ENCODE data around the gene CGN.

Gene CGN

DNA sequence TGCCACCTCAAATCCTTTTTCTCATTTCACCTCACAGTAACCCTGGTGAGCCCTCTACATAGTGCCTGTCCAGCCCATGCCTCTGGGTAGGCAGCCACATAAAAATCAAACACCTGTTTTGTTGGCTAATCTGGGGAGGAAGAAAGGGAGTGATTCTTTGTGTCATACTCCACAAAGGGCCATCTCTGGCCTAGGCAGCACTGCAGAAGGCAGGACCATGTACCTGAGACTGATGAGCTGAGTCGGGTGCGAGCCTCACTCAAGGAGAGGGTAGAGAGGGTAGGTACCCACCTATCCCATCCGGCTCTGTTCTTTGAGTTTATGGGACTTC is 36.7 kb downstream of the CGN start:
- Histone ChIP-seq H3K9me3 (ENCODE audit: control insufficient read depth, insufficient read depth, low read depth, low read length) (no peaks in the 10 kb centered on the region), H3K27ac (ENCODE audit: extremely low read depth, low read depth, low read length) (no peak overlapping the region), H3K36me3 (ENCODE audit: control insufficient read depth in 2 of 2, insufficient read depth in 1 of 2, low read length in 2 of 2) (no peaks in the 10 kb centered on the region; a peak in 1 of 3 replicates), H3K4me3 (ENCODE audit: low read depth, low read length) (no peak overlapping the region), H3K4me1 (ENCODE audit: control insufficient read depth, insufficient read depth, low read length) (peaks cover 8% of the 10 kb centered on the region)
- TF ChIP-seq WT1 (tag by site-specific recombination; IDR thresholded peaks at IDR 0.05) (peak; percentile 73), IKZF3 (tag by site-specific recombination; IDR thresholded peaks at IDR 0.05) (no peak)
- ChIA-PET POLR2A (interaction anchor here (0.5 to 4.2 kb wide), 2 partner anchors 8 to 65 kb away, joined by 5 to 53 read pairs; partner anchors contain the start of gene TUFT1), CTCF (interaction anchor here (0.6 to 1.8 kb wide), 3 partner anchors 12 to 104 kb away, joined by 3 to 5 read pairs (median 4); no protein-coding TSS in a partner anchor)

DNA sequence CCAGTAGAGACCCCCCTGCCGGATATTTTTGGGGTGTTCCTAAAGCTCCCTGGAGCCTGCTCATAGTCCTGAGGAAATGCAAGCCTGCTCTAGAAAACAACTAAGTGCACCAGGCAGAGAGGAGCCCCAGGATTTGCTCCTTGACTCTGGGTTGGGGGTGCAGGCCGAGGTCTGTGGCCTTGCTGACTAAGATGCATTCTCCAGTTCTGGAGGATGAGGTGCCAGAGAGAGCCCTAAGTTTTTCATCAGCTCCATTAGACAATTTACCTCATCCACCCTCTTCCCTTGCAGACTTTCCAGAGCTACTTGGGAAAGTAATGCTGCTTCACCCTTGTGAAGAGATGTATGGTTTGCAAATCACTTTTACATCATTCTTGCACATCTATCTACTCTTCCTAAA is 38.0 kb downstream of the CGN start:
- Histone ChIP-seq H3K9me3 (ENCODE audit: control insufficient read depth, insufficient read depth, low read depth, low read length) (no peaks in the 10 kb centered on the region), H3K36me3 (ENCODE audit: control insufficient read depth in 2 of 2, insufficient read depth in 1 of 2, low read length in 2 of 2) (no peaks in the 10 kb centered on the region; a peak in 1 of 3 replicates), H3K27ac (ENCODE audit: extremely low read depth, low read depth, low read length) (no peak overlapping the region; the same call in 1 of the 2 replicates), H3K4me1 (ENCODE audit: control insufficient read depth, insufficient read depth, low read length) (peaks cover 6% of the 10 kb centered on the region; the same call in 1 of the 2 replicates), H3K4me3 (ENCODE audit: low read depth, low read length) (no peak overlapping the region)
- CTCF ChIA-PET = interaction anchor here (0.7 to 1.8 kb wide), 5 partner anchors 13 to 287 kb away, joined by 3 to 5 read pairs (median 4); no protein-coding TSS in a partner anchor
- TF ChIP-seq, protein P1, sequence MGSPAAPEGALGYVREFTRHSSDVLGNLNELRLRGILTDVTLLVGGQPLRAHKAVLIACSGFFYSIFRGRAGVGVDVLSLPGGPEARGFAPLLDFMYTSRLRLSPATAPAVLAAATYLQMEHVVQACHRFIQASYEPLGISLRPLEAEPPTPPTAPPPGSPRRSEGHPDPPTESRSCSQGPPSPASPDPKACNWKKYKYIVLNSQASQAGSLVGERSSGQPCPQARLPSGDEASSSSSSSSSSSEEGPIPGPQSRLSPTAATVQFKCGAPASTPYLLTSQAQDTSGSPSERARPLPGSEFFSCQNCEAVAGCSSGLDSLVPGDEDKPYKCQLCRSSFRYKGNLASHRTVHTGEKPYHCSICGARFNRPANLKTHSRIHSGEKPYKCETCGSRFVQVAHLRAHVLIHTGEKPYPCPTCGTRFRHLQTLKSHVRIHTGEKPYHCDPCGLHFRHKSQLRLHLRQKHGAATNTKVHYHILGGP (tag by site-specific recombination; IDR thresholded peaks at IDR 0.05) = no peak
- TF ChIP-seq, protein P2, sequence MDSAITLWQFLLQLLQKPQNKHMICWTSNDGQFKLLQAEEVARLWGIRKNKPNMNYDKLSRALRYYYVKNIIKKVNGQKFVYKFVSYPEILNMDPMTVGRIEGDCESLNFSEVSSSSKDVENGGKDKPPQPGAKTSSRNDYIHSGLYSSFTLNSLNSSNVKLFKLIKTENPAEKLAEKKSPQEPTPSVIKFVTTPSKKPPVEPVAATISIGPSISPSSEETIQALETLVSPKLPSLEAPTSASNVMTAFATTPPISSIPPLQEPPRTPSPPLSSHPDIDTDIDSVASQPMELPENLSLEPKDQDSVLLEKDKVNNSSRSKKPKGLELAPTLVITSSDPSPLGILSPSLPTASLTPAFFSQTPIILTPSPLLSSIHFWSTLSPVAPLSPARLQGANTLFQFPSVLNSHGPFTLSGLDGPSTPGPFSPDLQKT (IDR thresholded peaks at IDR 0.05; ENCODE audit: borderline replicate concordance, low read depth, low read length) = no peak
- TF ChIP-seq, protein P3, sequence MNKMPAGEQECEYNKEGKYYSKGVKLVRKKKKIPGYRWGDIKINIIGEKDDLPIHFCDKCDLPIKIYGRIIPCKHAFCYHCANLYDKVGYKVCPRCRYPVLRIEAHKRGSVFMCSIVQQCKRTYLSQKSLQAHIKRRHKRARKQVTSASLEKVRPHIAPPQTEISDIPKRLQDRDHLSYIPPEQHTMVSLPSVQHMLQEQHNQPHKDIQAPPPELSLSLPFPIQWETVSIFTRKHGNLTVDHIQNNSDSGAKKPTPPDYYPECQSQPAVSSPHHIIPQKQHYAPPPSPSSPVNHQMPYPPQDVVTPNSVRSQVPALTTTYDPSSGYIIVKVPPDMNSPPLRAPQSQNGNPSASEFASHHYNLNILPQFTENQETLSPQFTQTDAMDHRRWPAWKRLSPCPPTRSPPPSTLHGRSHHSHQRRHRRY (tag by site-specific recombination; IDR thresholded peaks at IDR 0.05) = no peak
- TF ChIP-seq MZF1 (tag by site-specific recombination; IDR thresholded peaks at IDR 0.05; ENCODE audit: borderline replicate concordance) = no peak
- TF ChIP-seq SALL2 (tag by site-specific recombination; IDR thresholded peaks at IDR 0.05; ENCODE audit: borderline replicate concordance) = no peak
- no peak for TF ChIP-seq ZNF16 (tag by site-specific recombination; IDR thresholded peaks at IDR 0.05; ENCODE audit: low read depth)
- TF ChIP-seq ZNF426 (tag by site-specific recombination; IDR thresholded peaks at IDR 0.05) = no peak
- no peak for TF ChIP-seq SCRT2 (tag by site-specific recombination; IDR thresholded peaks at IDR 0.05)
- no peak for TF ChIP-seq ZNF112 (tag by site-specific recombination; IDR thresholded peaks at IDR 0.05)
- no peak for TF ChIP-seq ZNF558 (tag by site-specific recombination; IDR thresholded peaks at IDR 0.05)
- POLR2A ChIA-PET = interaction anchor here (1.0 to 4.2 kb wide), 5 partner anchors 9 to 131 kb away, joined by 3 to 53 read pairs (median 3); partner anchors contain the start of gene TUFT1

DNA sequence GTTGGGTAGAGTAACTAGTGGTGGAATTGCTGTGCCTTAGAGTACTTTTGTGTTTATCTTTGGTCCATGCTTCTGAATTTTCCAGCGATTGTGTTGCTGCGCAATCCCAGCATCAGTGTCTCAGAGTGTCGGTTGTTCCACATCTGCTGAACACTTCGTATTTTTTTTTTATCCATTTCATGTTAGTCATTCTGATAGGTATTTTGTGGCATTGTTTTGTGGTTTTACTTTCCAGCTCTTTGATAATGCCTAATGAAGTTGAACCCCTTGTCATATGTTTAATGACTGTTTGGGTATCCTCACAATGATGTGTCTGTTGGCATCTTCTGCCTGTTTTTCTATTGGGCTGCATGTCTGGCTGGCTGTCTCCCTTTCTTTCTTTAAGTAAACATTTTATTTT is 42.5 kb downstream of the CGN start:
- no peaks in the 10 kb centered on the region for H3K9me3 ChIP-seq (ENCODE audit: control insufficient read depth, insufficient read depth, low read depth, low read length)
- POLR2A ChIA-PET = interaction anchor here (1.1 to 1.8 kb wide), 2 partner anchors 13 to 14 kb away, joined by 4 to 7 read pairs; partner anchors contain the start of gene TUFT1
- CTCF ChIA-PET = no interaction called here

More for the DNA sequence above, 42.5 kb downstream of the CGN start:
- Histone ChIP-seq H3K4me1 (ENCODE audit: control insufficient read depth, insufficient read depth, low read length) (peaks cover 6% of the 10 kb centered on the region; the same call in 1 of the 2 replicates), H3K4me3 (ENCODE audit: low read depth, low read length) (no peak overlapping the region), H3K27ac (ENCODE audit: extremely low read depth, low read depth, low read length) (no peak overlapping the region), H3K36me3 (ENCODE audit: control insufficient read depth in 2 of 2, insufficient read depth in 1 of 2, low read length in 2 of 2) (no peaks in the 10 kb centered on the region; a peak in 1 of 3 replicates)
- TF ChIP-seq, protein P4, sequence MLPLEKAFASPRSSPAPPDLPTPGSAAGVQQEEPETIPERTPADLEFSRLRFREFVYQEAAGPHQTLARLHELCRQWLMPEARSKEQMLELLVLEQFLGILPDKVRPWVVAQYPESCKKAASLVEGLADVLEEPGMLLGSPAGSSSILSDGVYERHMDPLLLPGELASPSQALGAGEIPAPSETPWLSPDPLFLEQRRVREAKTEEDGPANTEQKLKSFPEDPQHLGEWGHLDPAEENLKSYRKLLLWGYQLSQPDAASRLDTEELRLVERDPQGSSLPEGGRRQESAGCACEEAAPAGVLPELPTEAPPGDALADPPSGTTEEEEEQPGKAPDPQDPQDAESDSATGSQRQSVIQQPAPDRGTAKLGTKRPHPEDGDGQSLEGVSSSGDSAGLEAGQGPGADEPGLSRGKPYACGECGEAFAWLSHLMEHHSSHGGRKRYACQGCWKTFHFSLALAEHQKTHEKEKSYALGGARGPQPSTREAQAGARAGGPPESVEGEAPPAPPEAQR (tag by site-specific recombination; IDR thresholded peaks at IDR 0.05) = no peak
- TF ChIP-seq ZNF184 (tag by site-specific recombination; IDR thresholded peaks at IDR 0.05) (no peak), ZNF302 (tag by site-specific recombination; IDR thresholded peaks at IDR 0.05; ENCODE audit: low read depth) (no peak), ZNF10 (tag by site-specific recombination; IDR thresholded peaks at IDR 0.05) (no peak), MYNN (tag by site-specific recombination; IDR thresholded peaks at IDR 0.05; ENCODE audit: borderline replicate concordance) (no peak), ZNF146 (tag by site-specific recombination; IDR thresholded peaks at IDR 0.05) (no peak), ZNF624 (tag by site-specific recombination; IDR thresholded peaks at IDR 0.05) (no peak), ZNF837 (tag by site-specific recombination; IDR thresholded peaks at IDR 0.05) (no peak), ZNF155 (tag by site-specific recombination; IDR thresholded peaks at IDR 0.05) (no peak), ZBTB17 (tag by site-specific recombination; IDR thresholded peaks at IDR 0.05) (no peak)
- TF ChIP-seq, protein P5, sequence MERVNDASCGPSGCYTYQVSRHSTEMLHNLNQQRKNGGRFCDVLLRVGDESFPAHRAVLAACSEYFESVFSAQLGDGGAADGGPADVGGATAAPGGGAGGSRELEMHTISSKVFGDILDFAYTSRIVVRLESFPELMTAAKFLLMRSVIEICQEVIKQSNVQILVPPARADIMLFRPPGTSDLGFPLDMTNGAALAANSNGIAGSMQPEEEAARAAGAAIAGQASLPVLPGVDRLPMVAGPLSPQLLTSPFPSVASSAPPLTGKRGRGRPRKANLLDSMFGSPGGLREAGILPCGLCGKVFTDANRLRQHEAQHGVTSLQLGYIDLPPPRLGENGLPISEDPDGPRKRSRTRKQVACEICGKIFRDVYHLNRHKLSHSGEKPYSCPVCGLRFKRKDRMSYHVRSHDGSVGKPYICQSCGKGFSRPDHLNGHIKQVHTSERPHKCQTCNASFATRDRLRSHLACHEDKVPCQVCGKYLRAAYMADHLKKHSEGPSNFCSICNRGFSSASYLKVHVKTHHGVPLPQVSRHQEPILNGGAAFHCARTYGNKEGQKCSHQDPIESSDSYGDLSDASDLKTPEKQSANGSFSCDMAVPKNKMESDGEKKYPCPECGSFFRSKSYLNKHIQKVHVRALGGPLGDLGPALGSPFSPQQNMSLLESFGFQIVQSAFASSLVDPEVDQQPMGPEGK (tag by site-specific recombination; IDR thresholded peaks at IDR 0.05) = no peak

Data from HEK293 (cell line).